Kidney (tissue), 14 donors: ENCODE data around the gene SWI5. TPM values are rescaled to one million over a fixed set of nuclear protein-coding genes. Genes with fewer than 3 reads are reported as not detected.
A peak's percentile ranks its signal among the peaks of the same experiment; 100 is the strongest.

Source experiments
- DNase-seq, 5 donors: peaks; one replicate each; pipeline ENCODE4 v3.0.0-alpha.2; 2013 to 2020
- FAIRE-seq: peaks from 2 replicates; lab custom pipeline; 2012; peaks lifted over from hg19 to GRCh38; lab: Jason Lieb, UNC
- H3K27ac ChIP-seq, 2 donors: one replicate each; pipeline ENCODE4 v1.7.0; 2013; ENCODE audit warnings: low read depth in 2 of 2, low read length in 2 of 2, inconsistent platforms in 1 of 2
- H3K27me3 ChIP-seq: one replicate; pipeline ENCODE4 v1.7.1; 2013; ENCODE audit warnings: low read length, inconsistent platforms; ENCODE audit not compliant: control insufficient read depth, insufficient read depth
- H3K36me3 ChIP-seq, 3 donors: one replicate each; pipeline versions ENCODE4 v1.7.0 to v1.7.1; 2013; ENCODE audit warnings: low read length in 3 of 3, control low read depth in 1 of 3, inconsistent platforms in 1 of 3; ENCODE audit not compliant: insufficient read depth in 3 of 3, control insufficient read depth in 2 of 3
- H3K4me1 ChIP-seq, 3 donors: one replicate each; pipeline versions ENCODE4 v1.7.0 to v1.7.1; 2013; ENCODE audit warnings: low read length in 3 of 3, inconsistent platforms in 1 of 3, low read depth in 1 of 3; ENCODE audit not compliant: control insufficient read depth in 2 of 3, insufficient read depth in 2 of 3
- H3K4me3 ChIP-seq, 3 donors: one replicate each; pipeline versions ENCODE4 v1.7.0 to v1.8.1; 2013; ENCODE audit warnings: low read length in 3 of 3, control low read depth in 1 of 3, inconsistent platforms in 1 of 3
- H3K9ac ChIP-seq, 3 donors: one replicate each; pipeline versions ENCODE4 v1.7.0 to v1.7.1; 2013; ENCODE audit warnings: low read length in 3 of 3, control low read depth in 1 of 3, inconsistent platforms in 1 of 3
- H3K9me3 ChIP-seq, 3 donors: one replicate each; pipeline versions ENCODE4 v1.7.0 to v1.7.1; 2013; ENCODE audit warnings: low read length in 3 of 3, control low read depth in 1 of 3, inconsistent platforms in 1 of 3; ENCODE audit not compliant: control insufficient read depth in 2 of 3, insufficient read depth in 1 of 3
- intact Hi-C: fragments of 100-400 bp; cut with DNase I; formaldehyde crosslinking; loops from one replicate; pipeline ENCODE4 v1.11.1; 2022
- polyA plus RNA-seq: library from polyadenylated mRNA; stranded (reverse); fragments of 350-450 nt; fragmentation: Illumina TruSeq; extraction: RNeasy Lipid Tissue Mini Kit (QIAGEN cat#74804); gene quantifications from one replicate; pipeline ENCODE4 v1.2.3, GENCODE V29; 2014; ENCODE audit warnings: low read depth, low replicate concordance; ENCODE audit not compliant: insufficient read depth
- total RNA-seq: library from RNA; stranded (reverse); fragmentation: NEBNext Ultra II Directional; extraction: Animal tissue kit (Norgen Biotek cat#: 25700); gene quantifications from one replicate; pipeline ENCODE4 v1.2.1, GENCODE V29; 2021
- TF ChIP-seq, protein P1 (sequence below): IDR thresholded peaks from 3 replicates; pipeline ENCODE4 v1.5.1; 2012; ENCODE audit warnings: mild to moderate bottlenecking, moderate library complexity, borderline replicate concordance; ENCODE audit not compliant: insufficient read depth; ENCODE audit errors: extremely low read depth
- donor health status: control.
- donor health status: control.
- donor health status: control.
- donor health status: control.
- donor health status: control.
- donor health status: DM: yes; HTN: yes; CAD: no.
- donor health status: Normal renal cell carcinoma (clear cell type).

SWI5 gene
- total and polyA plus RNA-seq, 2 donors from 2014 or later: 20.3 to 67.8 TPM

- DNase-seq (no peak), FAIRE-seq (no peak)
- Histone ChIP-seq H3K36me3 (peaks cover 6 to 19% (median 16%) of the 10 kb centered on the region in 3 donors), H3K4me1 (peaks cover 0 to 18% (median 11%) of the 10 kb centered on the region in 3 donors), H3K9ac (no peak overlapping the region), H3K27ac (no peak overlapping the region), H3K27me3 (no peaks in the 10 kb centered on the region), H3K9me3 (no peaks in the 10 kb centered on the region), H3K4me3 (no peak overlapping the region)
- intact Hi-C loops: no loop called here
- TF ChIP-seq, protein P1, sequence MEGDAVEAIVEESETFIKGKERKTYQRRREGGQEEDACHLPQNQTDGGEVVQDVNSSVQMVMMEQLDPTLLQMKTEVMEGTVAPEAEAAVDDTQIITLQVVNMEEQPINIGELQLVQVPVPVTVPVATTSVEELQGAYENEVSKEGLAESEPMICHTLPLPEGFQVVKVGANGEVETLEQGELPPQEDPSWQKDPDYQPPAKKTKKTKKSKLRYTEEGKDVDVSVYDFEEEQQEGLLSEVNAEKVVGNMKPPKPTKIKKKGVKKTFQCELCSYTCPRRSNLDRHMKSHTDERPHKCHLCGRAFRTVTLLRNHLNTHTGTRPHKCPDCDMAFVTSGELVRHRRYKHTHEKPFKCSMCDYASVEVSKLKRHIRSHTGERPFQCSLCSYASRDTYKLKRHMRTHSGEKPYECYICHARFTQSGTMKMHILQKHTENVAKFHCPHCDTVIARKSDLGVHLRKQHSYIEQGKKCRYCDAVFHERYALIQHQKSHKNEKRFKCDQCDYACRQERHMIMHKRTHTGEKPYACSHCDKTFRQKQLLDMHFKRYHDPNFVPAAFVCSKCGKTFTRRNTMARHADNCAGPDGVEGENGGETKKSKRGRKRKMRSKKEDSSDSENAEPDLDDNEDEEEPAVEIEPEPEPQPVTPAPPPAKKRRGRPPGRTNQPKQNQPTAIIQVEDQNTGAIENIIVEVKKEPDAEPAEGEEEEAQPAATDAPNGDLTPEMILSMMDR: no peak
Observed at GRCh38 chr9:128324401-128324800, 48.3 kb downstream of the SWI5 start.

GRCh38 chr9:128325629-128326028 lies 49.6 kb downstream of the SWI5 start:
- intact Hi-C loops: no loop called here
- no peak overlapping the region for H3K4me3 ChIP-seq
- H3K36me3 ChIP-seq: peaks cover 6 to 19% (median 16%) of the 10 kb centered on the region in 3 donors
- FAIRE-seq (no peak), DNase-seq (no peak)
- H3K9ac ChIP-seq: no peak overlapping the region
- peaks cover 0 to 18% (median 11%) of the 10 kb centered on the region in 3 donors for H3K4me1 ChIP-seq
- H3K9me3 ChIP-seq: no peaks in the 10 kb centered on the region
- H3K27ac ChIP-seq: no peak overlapping the region
- H3K27me3 ChIP-seq: no peaks in the 10 kb centered on the region
- TF ChIP-seq, protein P1: no peak

- H3K9me3 ChIP-seq: no peaks in the 10 kb centered on the region
- FAIRE-seq (no peak), DNase-seq (peak in 1 of 5 donors; percentile 15)
- TF ChIP-seq, protein P1: no peak
- no peaks in the 10 kb centered on the region for H3K27me3 ChIP-seq
- no peaks in the 10 kb centered on the region for H3K4me1 ChIP-seq
- H3K4me3 ChIP-seq: no peak overlapping the region
- intact Hi-C loops: no loop called here
- no peak overlapping the region for H3K9ac ChIP-seq
- peaks cover 0 to 5% (median 0%) of the 10 kb centered on the region in 3 donors for H3K36me3 ChIP-seq
- H3K27ac ChIP-seq: no peak overlapping the region
Observed at GRCh38 chr9:128333451-128333869, 57.4 kb downstream of the SWI5 start.

GRCh38 chr9:128335161-128335560 lies 59.1 kb downstream of the SWI5 start:
- no peak overlapping the region for H3K27ac ChIP-seq
- TF ChIP-seq, protein P1: no peak
- no peaks in the 10 kb centered on the region for H3K27me3 ChIP-seq
- no peaks in the 10 kb centered on the region for H3K9me3 ChIP-seq
- H3K4me1 ChIP-seq: peaks cover 0 to 4% (median 0%) of the 10 kb centered on the region in 3 donors
- peaks cover 0 to 5% (median 0%) of the 10 kb centered on the region in 3 donors for H3K36me3 ChIP-seq
- intact Hi-C loops: no loop called here
- no peak overlapping the region for H3K9ac ChIP-seq
- FAIRE-seq (no peak), DNase-seq (no peak)
- no peak overlapping the region for H3K4me3 ChIP-seq
